IMR-90 (cell line): Measurements from ENCODE around the gene ZNF195. TPM values are rescaled to one million over a fixed set of nuclear protein-coding genes. Genes with fewer than 3 reads are reported as not detected.
"Not testable (repeated sequence)": the region's sequence is repeated elsewhere in the genome, so short reads cannot be mapped to it uniquely, and the experiment has no call there.

Experiments used
- ATAC-seq: fragments of 200-7000 bp; cut with Tn5 transposase; 2 replicates; pipeline ENCODE4 v1.9.1; 2020; ENCODE audit warnings: low read depth, mild to moderate bottlenecking, moderate library complexity
- BruUV-seq: library from RNA; stranded (reverse); fragments of 400-500 nt; replicated peaks from 2 replicates; lab custom pipeline; 2021; lab: Mats Ljungman, UMichigan
- CTCF ChIA-PET: fragments of 300-600 bp; formaldehyde crosslinking; extraction: SDS; loops from one replicate; lab custom pipeline; 2021; ENCODE audit warnings: antibody characterized with exemption; lab: Yijun Ruan, JAX
- POLR2A ChIA-PET: fragments of 300-600 bp; sonication (Branson Sonifier 250); formaldehyde crosslinking; loops from one replicate; lab custom pipeline; 2022; ENCODE audit warnings: antibody characterized with exemption; ENCODE audit not compliant: unreplicated experiment; lab: Charles Lee
- DNase-seq: peaks from one replicate; pipeline ENCODE4 v3.0.0; 2013
- H2AFZ ChIP-seq: replicated peaks from 2 replicates; pipeline ENCODE3; 2013; ENCODE audit warnings: low read length, mild to moderate bottlenecking; ENCODE audit not compliant: poor library complexity
- H2AK5ac ChIP-seq: 2 replicates; pipeline ENCODE4 v1.6.1; 2013; ENCODE audit warnings: low read depth, low read length, inconsistent platforms
- H2AK9ac ChIP-seq: replicated peaks from 2 replicates; pipeline ENCODE3; 2013; ENCODE audit warnings: mild to moderate bottlenecking, low read depth, low read length, moderate library complexity; ENCODE audit not compliant: poor library complexity
- H2BK120ac ChIP-seq: 2 replicates; pipeline ENCODE4 v1.6.1; 2013; ENCODE audit warnings: low read depth, low read length, inconsistent platforms
- H2BK15ac ChIP-seq: 3 replicates; pipeline ENCODE4 v1.6.1; 2013; ENCODE audit warnings: low read depth, low read length, inconsistent platforms
- H2BK20ac ChIP-seq: 2 replicates; pipeline ENCODE4 v1.6.1; 2013; ENCODE audit warnings: low read depth, mild to moderate bottlenecking, inconsistent platforms, low read length, moderate library complexity
- H2BK5ac ChIP-seq: 2 replicates; pipeline ENCODE4 v1.6.1; 2013; ENCODE audit warnings: mild to moderate bottlenecking, low read depth, low read length, inconsistent platforms; ENCODE audit not compliant: poor library complexity, severe bottlenecking
- H3K14ac ChIP-seq: replicated peaks from 2 replicates; pipeline ENCODE4 v1.6.1; 2013; ENCODE audit warnings: low read depth, low read length, inconsistent platforms
- H3K18ac ChIP-seq: 2 replicates; pipeline ENCODE4 v1.6.1; 2013; ENCODE audit warnings: low read depth, low read length, control low read depth
- H3K23ac ChIP-seq: 2 replicates; pipeline ENCODE4 v1.6.1; 2013; ENCODE audit warnings: low read depth, low read length, inconsistent platforms
- H3K27ac ChIP-seq: 2 replicates; pipeline ENCODE4 v1.5.1; 2013; ENCODE audit warnings: mild to moderate bottlenecking, control low read depth, low read length; ENCODE audit not compliant: insufficient read depth
- H3K27me3 ChIP-seq: 2 replicates; pipeline ENCODE4 v1.6.1; 2013; ENCODE audit warnings: low read length; ENCODE audit not compliant: control insufficient read depth, insufficient read depth
- H3K36me3 ChIP-seq: 2 replicates; pipeline ENCODE4 v1.6.1; 2013; ENCODE audit warnings: low read length, mixed read lengths; ENCODE audit not compliant: control insufficient read depth, insufficient read depth
- H3K4ac ChIP-seq: 2 replicates; pipeline ENCODE4 v1.6.1; 2013; ENCODE audit warnings: low read depth, low read length, inconsistent platforms
- H3K4me1 ChIP-seq: 2 replicates; pipeline ENCODE4 v1.6.1; 2013; ENCODE audit warnings: low read length, mixed read lengths; ENCODE audit not compliant: control insufficient read depth, insufficient read depth
- H3K4me2 ChIP-seq: 2 replicates; pipeline ENCODE4 v1.6.1; 2013; ENCODE audit warnings: low read depth, mild to moderate bottlenecking, control low read depth, low read length, moderate library complexity
- H3K4me3 ChIP-seq: 2 replicates; pipeline ENCODE4 v1.5.1; 2013; ENCODE audit warnings: low read depth, mild to moderate bottlenecking, control low read depth, low read length, moderate library complexity; ENCODE audit not compliant: insufficient read depth
- H3K56ac ChIP-seq: 2 replicates; pipeline ENCODE4 v1.6.1; 2013; ENCODE audit warnings: low read length, inconsistent platforms; ENCODE audit not compliant: insufficient read depth; ENCODE audit errors: extremely low read depth
- H3K79me1 ChIP-seq, 2 experiments: 2 replicates each; pipeline ENCODE4 v1.6.1; 2013; ENCODE audit warnings: low read length in 2 of 2, inconsistent platforms in 1 of 2, low read depth in 1 of 2
- H3K9ac ChIP-seq: 2 replicates; pipeline ENCODE4 v1.6.1; 2013; ENCODE audit warnings: low read depth, low read length, control low read depth
- H3K9me1 ChIP-seq: 2 replicates; pipeline ENCODE4 v1.6.1; 2013; ENCODE audit warnings: low read length, inconsistent platforms; ENCODE audit not compliant: insufficient read depth
- H3K9me3 ChIP-seq: 2 replicates; pipeline ENCODE4 v1.6.1; 2013; ENCODE audit warnings: low read length; ENCODE audit not compliant: control insufficient read depth, insufficient read depth
- H4K20me1 ChIP-seq: 2 replicates; pipeline ENCODE4 v1.6.1; 2013; ENCODE audit warnings: low read length, inconsistent platforms; ENCODE audit not compliant: insufficient read depth
- H4K5ac ChIP-seq: 2 replicates; pipeline ENCODE4 v1.6.1; 2013; ENCODE audit warnings: mild to moderate bottlenecking, low read depth, low read length, control low read depth
- H4K8ac ChIP-seq, 2 experiments: 2 replicates each; pipeline ENCODE4 v1.6.1; 2013; ENCODE audit warnings: low read depth in 2 of 2, low read length in 2 of 2, control low read depth in 1 of 2, inconsistent platforms in 1 of 2
- H4K91ac ChIP-seq: 2 replicates; pipeline ENCODE4 v1.6.1; 2013; ENCODE audit warnings: low read depth, low read length, inconsistent platforms; ENCODE audit not compliant: insufficient read depth
- USF2 ChIP-seq: fragments of 150-350 bp; IDR thresholded peaks from 2 replicates; pipeline ENCODE4 v1.6.1; 2017; ENCODE audit warnings: mild to moderate bottlenecking, antibody characterized with exemption, low read length, low read depth
- WGBS, 2 experiments: methylation state at CpG; one replicate each; pipeline versions ENCODE4 v1.1.5 to v1.1.7; 2013; ENCODE audit warnings: missing lambda C conversion rate in 2 of 2; ENCODE audit not compliant: insufficient read length in 1 of 2; ENCODE audit errors: extremely low coverage in 2 of 2; 5-methylcytosine and 5-hydroxymethylcytosine counted together
- dilution Hi-C: fragments of 300-500 bp; cut with HindIII; formaldehyde crosslinking; loops from one replicate; pipeline ENCODE4 v1.14.3; 2018; ENCODE audit warnings: low sequenced_read_pairs; ENCODE audit not compliant: unreplicated experiment
- in situ Hi-C: fragments of 300-500 bp; cut with MboI; formaldehyde crosslinking; loops from 3 replicates; pipeline ENCODE4 v1.14.3; 2019; ENCODE audit warnings: low sequenced_read_pairs, inconsistent platforms, mixed read lengths
- intact Hi-C: fragments of 100-400 bp; cut with micrococcal nuclease; formaldehyde crosslinking; loops from 2 replicates; pipeline ENCODE4 v1.10.0; 2022
- polyA plus RNA-seq, 3 experiments: library from polyadenylated mRNA; depleted of rRNA; stranded (reverse); fragments of >200 nt; gene quantifications; 2 replicates each; pipeline ENCODE4 v1.2.3, GENCODE V29; 2012; ENCODE audit warnings: low replicate concordance in 1 of 3
- total RNA-seq: library from RNA; depleted of rRNA; stranded (reverse); fragments of >200 nt; gene quantifications from 2 replicates; pipeline ENCODE4 v1.2.3, GENCODE V29; 2012

The ZNF195 gene
- total and polyA plus RNA-seq, 2 of the 4 experiments (the other 2 are of a cell fraction) = 10.2 to 24.4 TPM

GRCh38 chr11:3415301-3415700 lies 36.4 kb upstream of the ZNF195 start:
- H3K9ac ChIP-seq, CTCF ChIA-PET, H3K56ac ChIP-seq, intact Hi-C loops, ATAC-seq, H3K23ac ChIP-seq, H3K18ac ChIP-seq, H3K9me1 ChIP-seq, H2BK120ac ChIP-seq, H2BK20ac ChIP-seq, H3K4me2 ChIP-seq, H3K14ac ChIP-seq, H2AK5ac ChIP-seq, H3K9me3 ChIP-seq, H4K91ac ChIP-seq, H3K4me3 ChIP-seq, H2AFZ ChIP-seq, H3K27ac ChIP-seq, H3K79me1 ChIP-seq, H3K27me3 ChIP-seq, H2BK5ac ChIP-seq, H4K8ac ChIP-seq, H2BK15ac ChIP-seq, H3K4ac ChIP-seq, BruUV-seq, H3K4me1 ChIP-seq, dilution Hi-C loops, H4K5ac ChIP-seq, H3K36me3 ChIP-seq, H2AK9ac ChIP-seq, POLR2A ChIA-PET, H4K20me1 ChIP-seq: not testable (repeated sequence)
- in situ Hi-C loops = loop anchor here (25.0 kb wide), 1 partner anchor 353 kb away; the partner anchor contains the start of gene CARS1
- 0 out of 2 replicates have a peak, but pooled peaks have one; percentile 14 for TF ChIP-seq USF2
- WGBS, 2 experiments = no CpG with 5 or more reads among the region's 7 CpGs
- DNase-seq = peak; percentile 12

- H3K36me3 ChIP-seq, CTCF ChIA-PET, H3K9me1 ChIP-seq: not testable (repeated sequence)
These were observed 34.7 kb upstream of the ZNF195 start for GRCh38 chr11:3413666-3414065.

More at GRCh38 chr11:3413666-3414065, 34.7 kb upstream of the ZNF195 start:
- H4K8ac ChIP-seq, H2BK15ac ChIP-seq, H3K4me2 ChIP-seq, H4K20me1 ChIP-seq, H3K4me3 ChIP-seq, H3K23ac ChIP-seq, POLR2A ChIA-PET, DNase-seq, H2AK5ac ChIP-seq, H3K56ac ChIP-seq, H3K9ac ChIP-seq, BruUV-seq, H2BK20ac ChIP-seq, H4K91ac ChIP-seq, H2BK120ac ChIP-seq, H4K5ac ChIP-seq, H3K79me1 ChIP-seq, ATAC-seq, H3K4ac ChIP-seq, H3K27ac ChIP-seq, H2BK5ac ChIP-seq, H3K9me3 ChIP-seq, H3K14ac ChIP-seq, H3K18ac ChIP-seq, H3K27me3 ChIP-seq, intact Hi-C loops, H2AK9ac ChIP-seq, dilution Hi-C loops, H2AFZ ChIP-seq, H3K4me1 ChIP-seq: not testable (repeated sequence)
- in situ Hi-C loops = loop anchor here (25.0 kb wide), 1 partner anchor 351 kb away; the partner anchor contains the start of gene CARS1
- 87% methylated on average over 9 of the region's 24 CpGs; no CpG with 5 or more reads in 1 of the 2 experiments for WGBS, 2 experiments
